WI38 (cell line): ENCODE data around the gene FRS3.

Experiments
- H3K4me3 ChIP-seq: 2 replicates; pipeline ENCODE4 v1.5.1; 2011; ENCODE audit warnings: low read depth, mild to moderate bottlenecking, control low read depth, low read length
- TF ChIP-seq, protein P1 (sequence below): IDR thresholded peaks from 2 replicates; pipeline ENCODE4 v1.5.1; 2012; ENCODE audit warnings: low read depth, mild to moderate bottlenecking, control low read depth, low read length

Gene FRS3

GRCh38 chr6:41747256-41748101, 32.2 kb downstream of the FRS3 start, which contains the start of gene PGC:
TSS of gene PGC (minus strand) at chr6:41747397. CDS start at chr6:41747334, 63 bp downstream.
- TF ChIP-seq, protein P1, sequence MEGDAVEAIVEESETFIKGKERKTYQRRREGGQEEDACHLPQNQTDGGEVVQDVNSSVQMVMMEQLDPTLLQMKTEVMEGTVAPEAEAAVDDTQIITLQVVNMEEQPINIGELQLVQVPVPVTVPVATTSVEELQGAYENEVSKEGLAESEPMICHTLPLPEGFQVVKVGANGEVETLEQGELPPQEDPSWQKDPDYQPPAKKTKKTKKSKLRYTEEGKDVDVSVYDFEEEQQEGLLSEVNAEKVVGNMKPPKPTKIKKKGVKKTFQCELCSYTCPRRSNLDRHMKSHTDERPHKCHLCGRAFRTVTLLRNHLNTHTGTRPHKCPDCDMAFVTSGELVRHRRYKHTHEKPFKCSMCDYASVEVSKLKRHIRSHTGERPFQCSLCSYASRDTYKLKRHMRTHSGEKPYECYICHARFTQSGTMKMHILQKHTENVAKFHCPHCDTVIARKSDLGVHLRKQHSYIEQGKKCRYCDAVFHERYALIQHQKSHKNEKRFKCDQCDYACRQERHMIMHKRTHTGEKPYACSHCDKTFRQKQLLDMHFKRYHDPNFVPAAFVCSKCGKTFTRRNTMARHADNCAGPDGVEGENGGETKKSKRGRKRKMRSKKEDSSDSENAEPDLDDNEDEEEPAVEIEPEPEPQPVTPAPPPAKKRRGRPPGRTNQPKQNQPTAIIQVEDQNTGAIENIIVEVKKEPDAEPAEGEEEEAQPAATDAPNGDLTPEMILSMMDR: no peak
- H3K4me3 ChIP-seq: no peak within 1 kb of the TSS

- H3K4me3 ChIP-seq: no peak overlapping the region
- TF ChIP-seq, protein P1: no peak
These were observed 33.6 kb downstream of the FRS3 start for GRCh38 chr6:41746107-41746506.

DNA sequence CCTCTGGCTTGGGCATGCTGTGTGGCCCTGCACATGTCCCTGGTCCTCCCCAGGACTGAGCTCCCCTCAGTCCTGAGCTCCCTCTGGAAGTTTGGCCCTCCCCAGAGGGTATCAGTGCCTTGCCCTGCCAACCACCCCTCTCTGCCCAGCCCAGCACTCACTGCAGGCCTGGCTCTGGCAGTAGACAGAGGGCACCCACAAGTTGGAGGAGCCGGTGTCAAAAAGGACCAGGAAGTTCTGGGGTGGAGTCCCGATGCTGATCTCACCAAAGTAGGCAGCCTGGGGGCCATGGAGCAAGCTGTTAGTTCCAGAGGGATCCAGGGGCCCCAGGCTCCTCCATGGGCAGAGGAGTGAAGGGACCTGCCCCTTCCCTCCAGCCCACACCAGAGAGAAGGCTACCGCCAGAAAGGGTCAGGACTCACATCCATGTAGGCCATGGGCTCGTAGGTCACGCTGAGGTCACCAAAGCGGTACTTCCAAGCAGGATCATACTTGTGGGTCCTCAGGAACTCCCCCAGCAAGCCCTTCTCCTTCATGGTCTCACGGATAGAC, 35.4 kb downstream of the FRS3 start:
- no peak overlapping the region for H3K4me3 ChIP-seq
- TF ChIP-seq, protein P1: no peak

DNA sequence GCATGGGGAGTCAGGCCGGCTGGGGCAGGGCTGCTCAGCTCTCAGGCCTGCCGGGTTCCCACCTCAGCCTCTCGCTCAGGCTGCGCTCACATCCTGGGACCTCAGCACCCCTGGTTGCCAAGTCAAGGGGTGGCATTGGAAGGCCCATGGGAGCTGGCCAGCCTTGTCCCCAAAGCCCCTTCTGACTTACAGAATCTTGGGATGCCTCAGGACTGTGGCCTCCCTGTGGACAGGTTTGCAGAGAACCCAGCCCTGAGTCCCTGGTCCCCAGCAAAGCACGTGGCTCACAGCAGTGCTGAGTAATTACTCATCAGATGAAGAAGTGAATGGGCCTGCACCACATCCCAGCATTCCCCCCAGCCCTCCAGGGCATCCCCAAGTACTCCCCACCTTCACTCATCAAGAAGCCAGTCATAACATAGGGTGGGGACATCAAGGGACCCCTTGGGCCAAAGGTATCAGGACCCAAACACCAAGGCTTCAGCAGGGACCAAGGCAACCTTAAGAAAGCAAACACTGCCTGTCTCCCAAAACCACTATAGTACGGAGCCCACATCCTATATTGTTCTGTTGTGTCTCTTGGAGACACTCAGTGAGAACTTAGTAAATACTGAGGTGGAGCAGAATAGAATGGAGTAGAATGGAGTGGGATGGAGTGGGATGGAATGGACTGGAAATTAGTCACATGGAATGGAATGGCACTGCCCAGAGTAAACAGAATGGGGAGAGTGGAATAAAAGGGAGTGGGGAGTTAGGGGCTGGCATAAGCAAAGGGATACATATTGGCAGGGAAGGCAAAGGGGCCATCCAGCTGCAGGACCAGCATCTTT, 36.1 kb downstream of the FRS3 start:
- TF ChIP-seq, protein P1: no peak
- H3K4me3 ChIP-seq: no peak overlapping the region

- no peak overlapping the region for H3K4me3 ChIP-seq
- TF ChIP-seq, protein P1: no peak
These were observed 37.8 kb downstream of the FRS3 start for GRCh38 chr6:41741625-41742490.

GRCh38 chr6:41740366-41741162, 39.1 kb downstream of the FRS3 start:
- TF ChIP-seq, protein P1: no peak
- H3K4me3 ChIP-seq: no peak overlapping the region
